ENCODE data around the gene SPAG6.
"Not testable (repeated sequence)": the region's sequence is repeated elsewhere in the genome, so short reads cannot be mapped to it uniquely, and the experiment has no call there.

GRCh38 chr10:22396195-22396594 is 50.9 kb downstream of the SPAG6 start:
- TF ChIP-seq CTCF (IDR thresholded peaks at IDR 0.05; ENCODE audit: low read depth, low read length, missing input control); MAX (IDR thresholded peaks at IDR 0.05); HNF4G (IDR thresholded peaks at IDR 0.05); RAD21 (IDR thresholded peaks at IDR 0.05); GABPA (IDR thresholded peaks at IDR 0.05 in 1 of 2, conservative IDR thresholded peaks at IDR 0.05 in 1 of 2); EGR1 (IDR thresholded peaks at IDR 0.05; ENCODE audit: low read depth in 2 of 2); REST (IDR thresholded peaks at IDR 0.05); FOXA1 (IDR thresholded peaks at IDR 0.05); ATF3 (IDR thresholded peaks at IDR 0.05); ZBTB33 (IDR thresholded peaks at IDR 0.05): not testable (repeated sequence)

Measured in liver (tissue), 3 donors.